Right cardiac atrium (tissue), 5 donors: ENCODE results near the gene CSMD2. TPM values are rescaled to one million over a fixed set of nuclear protein-coding genes. Genes with fewer than 3 reads are reported as not detected.

Experiments
- ATAC-seq, 2 donors: fragments of 200-7000 bp; cut with Tn5 transposase; one replicate each; pipeline versions ENCODE4 v1.8.0 to v1.9.1; 2020; ENCODE audit warnings: moderate library complexity in 2 of 2, mild to moderate bottlenecking in 1 of 2
- DNase-seq, 3 donors: peaks; one replicate each; pipeline ENCODE4 v3.0.0-alpha.2; 2020
- H3K27ac ChIP-seq: one replicate; pipeline ENCODE4 v1.5.1; 2013; ENCODE audit warnings: mild to moderate bottlenecking, low read length, control low read depth, moderate library complexity
- H3K27me3 ChIP-seq: one replicate; pipeline ENCODE4 v1.6.1; 2013; ENCODE audit not compliant: control insufficient read depth, insufficient read depth
- H3K4me1 ChIP-seq: one replicate; pipeline ENCODE4 v1.6.1; 2013; ENCODE audit warnings: low read length; ENCODE audit not compliant: control insufficient read depth, insufficient read depth
- H3K4me3 ChIP-seq: one replicate; pipeline ENCODE4 v1.5.1; 2013; ENCODE audit warnings: low read length, control low read depth
- H3K9me3 ChIP-seq: one replicate; pipeline ENCODE4 v1.6.1; 2013; ENCODE audit warnings: low read length; ENCODE audit not compliant: control insufficient read depth
- WGBS: extraction: QIAGEN DNeasy Blood & Tissue Kit; methylation state at CpG from one replicate; pipeline ENCODE4 v1.1.7; 2013; 5-methylcytosine and 5-hydroxymethylcytosine counted together
- intact Hi-C, 4 donors: fragments of 100-400 bp; cut with DNase I; formaldehyde crosslinking; loops; one replicate each; pipeline versions ENCODE4 v1.11.0 to v1.14.0; 2022 to 2023
- polyA plus RNA-seq: library from polyadenylated mRNA; stranded (reverse); fragments of 200-250 nt; gene quantifications from one replicate; pipeline ENCODE4 v1.2.3, GENCODE V29; 2013
- total RNA-seq, 4 donors: library from RNA; stranded (reverse); fragmentation: NEBNext Ultra II Directional; extraction: Animal tissue kit (Norgen Biotek cat#: 25700); gene quantifications; one replicate each; pipeline ENCODE4 v1.2.1, GENCODE V29; 2021
- donor health status: healthy with polysubstance abuse.
- donor health status: DM: no; HTN: yes; CAD: no.
- donor health status: DM: no; HTN: no; CAD: no.
- donor health status: DM: no; HTN: yes; CAD: no; lungs with severe emphysema.
- donor health status: DM: yes; HTN: yes; CAD: no.

CSMD2 gene
- total and polyA plus RNA-seq, 5 donors = 0.11 to 0.59 (median 0.38) TPM

DNA sequence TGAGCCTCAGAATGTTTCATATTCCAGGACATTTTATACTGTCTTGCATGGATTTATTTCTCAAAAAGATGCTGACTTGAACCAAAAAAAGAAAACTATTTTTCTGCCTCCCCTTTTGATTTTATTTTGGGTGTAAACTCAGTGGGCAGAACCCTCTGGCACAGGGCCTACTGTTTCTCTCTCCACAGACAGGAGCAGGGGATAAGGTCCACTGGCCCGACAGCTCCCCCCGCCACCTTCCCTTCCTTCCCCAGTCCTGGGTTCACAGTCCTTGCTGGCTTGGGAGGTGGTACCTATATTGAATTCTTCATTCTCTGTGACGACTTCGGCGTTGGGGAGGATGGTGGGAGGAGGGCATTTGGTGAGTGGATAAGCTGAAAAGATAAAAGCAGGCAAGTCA, 578.2 kb downstream of the CSMD2 start:
- 79% methylated on average over 5 of the region's 5 CpGs for WGBS
- Histone ChIP-seq H3K27ac (no peak overlapping the region), H3K4me3 (no peak overlapping the region), H3K27me3 (no peaks in the 10 kb centered on the region), H3K9me3 (no peaks in the 10 kb centered on the region), H3K4me1 (peaks cover 2% of the 10 kb centered on the region)
- intact Hi-C loops = no loop called here
- DNase-seq = no peak
- ATAC-seq = no peak

DNA sequence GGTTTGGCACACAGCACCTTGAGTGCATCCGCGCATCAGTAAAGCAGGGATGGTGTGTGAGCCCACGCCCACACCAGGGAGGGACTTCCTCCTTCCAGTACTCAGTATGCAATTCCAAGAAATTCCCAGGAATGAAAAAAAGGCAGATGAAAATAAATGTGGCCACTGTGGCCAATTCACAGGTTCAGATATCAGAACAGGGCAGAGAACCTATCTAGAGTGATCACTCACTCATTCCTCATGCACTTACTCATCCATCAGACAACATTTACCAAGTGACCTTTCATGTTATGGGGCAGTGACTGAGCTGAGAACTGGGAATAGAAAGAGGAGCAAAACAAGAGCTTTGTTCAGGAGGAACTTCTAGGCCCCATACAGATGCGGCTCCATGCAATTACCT, 578.9 kb downstream of the CSMD2 start:
- no peak for DNase-seq
- Histone ChIP-seq H3K4me1 (peaks cover 2% of the 10 kb centered on the region), H3K27me3 (no peaks in the 10 kb centered on the region), H3K27ac (no peak overlapping the region), H3K4me3 (no peak overlapping the region), H3K9me3 (no peaks in the 10 kb centered on the region)
- intact Hi-C loops = no loop called here
- WGBS = 96% methylated on average over 4 of the region's 4 CpGs
- no peak for ATAC-seq

DNA sequence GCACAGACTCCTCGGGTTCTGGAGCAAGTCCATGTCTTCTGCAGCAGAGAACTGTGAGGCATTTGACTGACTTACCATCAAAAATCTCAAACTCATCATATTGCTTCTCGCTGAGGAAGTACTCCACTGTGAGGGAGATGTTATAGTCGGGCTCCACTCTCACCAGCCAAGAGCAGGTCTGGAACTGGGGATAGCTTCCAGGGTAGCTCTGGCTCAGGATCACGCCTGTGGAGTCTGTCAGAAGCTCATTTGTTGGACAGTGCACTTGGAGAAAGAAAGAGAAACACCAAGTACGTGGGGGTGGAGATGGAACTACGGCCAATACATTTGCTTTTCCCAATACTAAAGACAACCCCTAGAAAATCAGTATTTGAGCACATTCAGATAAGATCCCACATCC, 581.5 kb downstream of the CSMD2 start:
- Histone ChIP-seq H3K4me3 (no peak overlapping the region), H3K27ac (no peak overlapping the region), H3K4me1 (peaks cover 2% of the 10 kb centered on the region), H3K27me3 (no peaks in the 10 kb centered on the region), H3K9me3 (no peaks in the 10 kb centered on the region)
- DNase-seq = peak in 1 of 3 donors; percentile 47
- peak in 1 of 2 donors; percentile 68 for ATAC-seq
- intact Hi-C loops = no loop called here
- 51% methylated on average over 6 of the region's 6 CpGs for WGBS

DNA sequence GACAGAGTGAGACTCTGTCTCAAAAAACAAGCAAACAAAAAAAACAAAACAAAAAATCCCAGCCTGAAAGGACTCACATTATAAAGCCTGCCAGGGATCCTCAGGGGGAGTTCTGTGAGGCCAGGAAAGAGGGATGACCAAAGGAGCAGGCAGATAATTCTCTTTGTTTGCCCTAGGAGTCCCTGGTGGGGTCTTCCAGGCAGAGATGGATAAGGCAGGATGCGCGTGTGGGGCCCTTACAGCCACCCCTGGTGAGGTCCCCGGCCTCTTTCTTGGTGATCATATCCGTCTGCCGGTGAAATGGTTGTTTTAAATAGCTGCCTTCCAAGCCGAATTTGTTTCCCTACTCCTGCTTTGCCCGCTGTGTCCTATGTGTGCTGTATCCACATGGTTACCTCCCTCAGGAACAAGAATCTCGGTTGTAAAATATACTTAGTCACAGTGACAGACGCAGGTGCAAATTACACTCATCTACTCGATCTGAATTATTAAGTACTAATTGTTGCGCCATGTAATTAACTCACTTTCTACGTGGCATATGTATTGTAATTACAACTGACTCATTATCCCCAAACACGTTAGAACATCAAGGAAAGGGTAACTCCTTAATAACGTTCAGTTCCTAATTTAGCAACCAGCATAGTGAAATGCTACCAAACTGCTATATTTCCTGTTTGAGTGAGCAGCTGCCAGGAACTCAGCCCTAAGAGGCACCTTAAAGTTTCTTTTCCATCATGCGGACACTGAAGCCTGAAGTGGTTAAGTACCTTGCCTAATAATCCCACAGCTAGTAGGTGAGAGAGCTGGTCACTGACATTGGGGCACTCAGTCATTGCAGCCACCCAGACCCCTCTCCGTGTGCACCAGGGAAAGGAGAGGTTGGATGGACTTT, 586.2 kb downstream of the CSMD2 start:
- Histone ChIP-seq H3K9me3 (no peaks in the 10 kb centered on the region), H3K27me3 (no peaks in the 10 kb centered on the region), H3K27ac (peak overlapping the region; percentile 3), H3K4me1 (peaks cover 14% of the 10 kb centered on the region), H3K4me3 (no peak overlapping the region)
- intact Hi-C loops = no loop called here
- DNase-seq = no peak
- no peak for ATAC-seq
- whole genome bisulfite sequencing = 61% methylated on average over 16 of the region's 16 CpGs

DNA sequence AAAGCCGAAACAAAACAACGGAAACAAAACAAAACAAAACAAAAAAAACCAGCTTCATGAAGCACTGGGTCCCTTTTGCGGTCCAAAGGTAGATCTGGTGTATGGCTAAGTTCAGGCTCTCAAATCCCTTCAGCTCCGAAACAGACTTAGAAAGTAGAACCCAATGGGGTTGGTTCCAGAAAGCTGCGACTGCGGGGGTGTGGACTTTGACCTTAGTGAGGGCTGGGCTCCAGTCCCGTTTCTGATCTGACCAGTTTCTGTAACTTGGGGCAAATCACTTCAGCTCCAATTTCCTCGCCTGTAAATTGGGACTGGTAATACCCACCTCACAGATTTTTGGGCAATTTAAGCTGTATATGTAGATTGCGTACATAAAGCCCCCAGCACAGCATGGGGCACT, 587.4 kb downstream of the CSMD2 start:
- DNase-seq (no peak), ATAC-seq (no peak)
- H3K27me3 ChIP-seq = no peaks in the 10 kb centered on the region
- H3K4me1 ChIP-seq = peaks cover 12% of the 10 kb centered on the region
- intact Hi-C loops = no loop called here
- no peak overlapping the region for H3K4me3 ChIP-seq
- no peak overlapping the region for H3K27ac ChIP-seq
- no peaks in the 10 kb centered on the region for H3K9me3 ChIP-seq
- 86% methylated on average over 9 of the region's 9 CpGs for WGBS

DNA sequence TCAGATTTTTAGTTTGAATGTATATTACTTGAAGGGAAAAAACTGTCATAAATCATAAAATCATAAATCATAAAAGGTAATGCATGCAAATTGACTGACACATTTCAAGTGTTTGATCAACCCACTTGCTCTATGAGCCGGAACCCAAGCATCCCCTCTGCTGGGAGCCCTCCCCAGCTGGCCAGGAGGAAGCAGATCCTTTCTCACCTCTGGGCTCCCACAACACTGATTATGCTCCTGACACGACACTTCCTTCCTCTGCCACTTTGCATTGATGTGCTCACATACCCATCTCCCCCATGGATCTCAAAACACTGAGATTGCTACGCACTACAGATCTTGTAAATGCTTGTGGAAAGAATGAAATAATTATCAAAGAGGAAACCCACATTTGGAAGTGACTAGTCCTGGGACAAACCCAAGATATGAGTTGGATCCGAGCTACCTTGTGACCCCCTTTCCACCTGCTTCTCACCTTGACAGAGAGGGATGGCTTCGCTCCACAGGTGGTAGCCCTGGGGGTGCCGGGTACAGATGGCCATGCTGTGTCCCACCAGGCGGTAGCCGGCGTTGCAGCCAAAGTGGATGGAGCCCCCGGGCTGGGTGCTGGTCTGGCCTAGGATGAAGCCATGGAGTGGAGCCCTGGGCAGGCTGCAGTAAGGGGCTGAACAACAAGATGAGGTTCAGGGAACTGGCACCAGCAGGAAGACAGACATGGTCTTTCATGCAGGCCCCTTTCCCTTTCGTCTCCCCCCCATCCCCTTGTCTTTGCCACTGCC, 588.0 kb downstream of the CSMD2 start:
- DNase-seq (no peak), ATAC-seq (no peak)
- Histone ChIP-seq H3K27me3 (no peaks in the 10 kb centered on the region), H3K27ac (no peak overlapping the region), H3K4me1 (peaks cover 13% of the 10 kb centered on the region), H3K4me3 (no peak overlapping the region), H3K9me3 (no peaks in the 10 kb centered on the region)
- intact Hi-C loops = no loop called here
- 81% methylated on average over 11 of the region's 11 CpGs for WGBS

DNA sequence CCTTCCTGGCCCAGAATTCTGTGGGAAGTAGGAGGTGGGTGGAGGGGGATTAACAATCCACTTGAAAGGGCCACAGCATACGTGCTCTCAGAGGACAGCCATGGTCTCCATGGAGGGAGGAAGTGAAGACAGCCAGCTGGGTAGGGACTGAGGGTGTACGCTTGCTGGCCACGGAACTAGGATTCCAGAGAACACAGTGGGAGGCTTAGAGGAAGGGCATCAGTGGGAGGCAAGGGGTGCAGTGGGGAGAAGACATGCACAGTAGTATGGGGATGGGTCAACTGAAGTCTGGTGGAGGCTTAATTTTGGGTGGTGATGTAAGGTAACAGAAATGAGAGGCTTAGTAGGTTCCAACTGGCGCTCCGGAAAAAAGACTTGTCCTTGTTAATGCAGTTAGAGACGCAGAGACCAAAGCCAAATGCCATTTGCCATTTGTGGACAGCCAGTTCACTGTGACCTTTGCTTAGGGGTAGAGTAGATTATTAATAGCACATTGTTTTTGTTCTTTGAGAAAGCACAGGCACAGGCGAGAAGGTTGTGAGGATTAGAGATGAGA, 589.6 kb downstream of the CSMD2 start:
- Histone ChIP-seq H3K4me3 (no peak overlapping the region), H3K27me3 (no peaks in the 10 kb centered on the region), H3K27ac (peak overlapping the region; percentile 95), H3K4me1 (peaks cover 13% of the 10 kb centered on the region), H3K9me3 (no peaks in the 10 kb centered on the region)
- DNase-seq (peak; percentile 18 to 77 (median 37)), ATAC-seq (peak; percentile 77 to 88)
- 17% methylated on average over 7 of the region's 7 CpGs for WGBS
- intact Hi-C loops = no loop called here

DNA sequence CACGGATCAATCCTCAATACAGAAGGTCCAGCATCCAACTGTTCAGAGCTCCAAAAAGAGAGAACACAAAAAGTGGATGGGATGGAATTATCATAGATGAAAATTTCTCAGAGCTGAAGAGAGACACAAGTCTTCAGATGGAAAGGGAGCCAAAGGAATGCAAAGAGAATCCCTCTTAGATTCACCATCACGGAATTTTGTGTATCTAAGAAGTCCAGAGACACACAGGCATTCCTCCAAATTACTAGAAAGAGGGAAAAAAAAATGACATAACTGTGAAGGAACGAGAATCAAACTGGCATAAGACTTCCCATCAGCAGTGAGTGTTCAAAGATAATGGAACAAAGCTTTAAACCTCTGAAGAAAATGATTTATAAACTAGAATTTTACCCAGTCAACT, 591.4 kb downstream of the CSMD2 start:
- Histone ChIP-seq H3K27me3 (no peaks in the 10 kb centered on the region), H3K9me3 (no peaks in the 10 kb centered on the region), H3K4me3 (no peak overlapping the region), H3K4me1 (peaks cover 13% of the 10 kb centered on the region), H3K27ac (no peak overlapping the region)
- ATAC-seq (no peak), DNase-seq (no peak)
- 67% methylated on average over 3 of the region's 3 CpGs for WGBS
- intact Hi-C loops = no loop called here

DNA sequence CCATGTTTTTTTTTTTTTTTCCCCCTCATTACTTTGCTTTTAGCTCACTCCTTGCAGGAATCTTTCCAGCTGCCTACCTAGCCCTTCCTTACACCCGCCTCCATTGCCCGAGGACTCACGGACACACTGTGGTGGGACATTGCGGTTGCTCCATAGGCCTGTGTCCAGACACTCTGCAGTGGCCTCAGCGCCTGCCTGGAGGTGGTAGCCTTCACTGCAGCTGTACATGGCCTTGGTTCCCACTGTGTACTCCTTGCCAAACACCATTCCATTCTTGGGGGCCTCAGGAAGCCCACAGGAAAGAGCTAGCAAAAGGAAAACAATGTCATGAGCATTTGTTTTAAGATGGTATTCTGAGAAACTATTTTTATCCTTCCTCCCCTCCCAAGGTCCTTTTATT, 592.6 kb downstream of the CSMD2 start:
- ATAC-seq (no peak), DNase-seq (no peak)
- Histone ChIP-seq H3K27me3 (no peaks in the 10 kb centered on the region), H3K4me1 (peaks cover 13% of the 10 kb centered on the region), H3K9me3 (no peaks in the 10 kb centered on the region), H3K4me3 (no peak overlapping the region), H3K27ac (no peak overlapping the region)
- WGBS = 71% methylated on average over 5 of the region's 5 CpGs
- intact Hi-C loops = no loop called here

DNA sequence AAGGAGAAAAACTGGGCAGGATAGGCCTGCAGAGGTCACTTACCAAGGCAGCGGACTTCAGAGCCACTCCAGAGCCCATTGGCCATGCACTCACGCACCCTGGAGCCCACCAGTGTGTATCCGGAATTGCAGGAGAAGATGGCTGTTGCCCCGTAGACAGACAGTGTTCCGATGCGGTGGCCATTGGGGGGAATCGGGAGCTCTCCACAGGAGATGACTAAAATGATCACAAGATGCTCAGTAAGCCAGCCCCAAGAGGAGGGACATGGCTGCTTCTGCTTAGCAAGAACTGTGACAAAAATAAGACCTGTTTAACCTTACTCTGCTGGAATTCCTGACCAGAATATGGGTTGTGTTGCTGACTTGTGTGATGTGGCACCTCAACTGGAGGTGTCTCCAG, 595.7 kb downstream of the CSMD2 start:
- 97% methylated on average over 7 of the region's 7 CpGs for WGBS
- ATAC-seq (no peak), DNase-seq (no peak)
- Histone ChIP-seq H3K4me3 (no peak overlapping the region), H3K9me3 (no peaks in the 10 kb centered on the region), H3K27ac (no peak overlapping the region), H3K4me1 (peaks cover 1% of the 10 kb centered on the region), H3K27me3 (no peaks in the 10 kb centered on the region)
- intact Hi-C loops = no loop called here

DNA sequence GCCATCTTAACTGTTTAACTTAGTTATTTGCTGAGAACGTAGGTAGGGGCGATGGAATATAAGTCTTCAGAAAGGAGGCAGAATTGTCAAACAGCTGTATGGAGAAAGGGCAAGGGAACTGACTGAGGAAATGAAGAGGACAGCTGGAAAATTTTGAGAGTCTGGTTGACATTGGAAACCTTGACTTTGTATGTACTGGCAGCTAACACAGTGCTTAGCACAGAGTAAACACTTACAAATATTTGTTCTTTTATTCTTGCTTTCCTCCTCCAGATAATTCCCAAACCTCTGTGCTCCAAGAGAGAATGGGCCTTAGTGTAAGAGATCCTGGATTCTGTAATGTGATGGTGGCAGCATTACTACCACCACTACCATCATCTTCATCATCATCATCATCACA, 601.3 kb downstream of the CSMD2 start:
- 43% methylated on average over 2 of the region's 2 CpGs for WGBS

More for the DNA sequence above, 601.3 kb downstream of the CSMD2 start:
- ATAC-seq (peak; percentile 76 to 91), DNase-seq (no peak)
- Histone ChIP-seq H3K27me3 (no peaks in the 10 kb centered on the region), H3K4me3 (no peak overlapping the region), H3K4me1 (no peaks in the 10 kb centered on the region), H3K27ac (no peak overlapping the region), H3K9me3 (no peaks in the 10 kb centered on the region)
- intact Hi-C loops = no loop called here
